K562 (cell line): ENCODE data around the gene ELK4. TPM values are rescaled to one million over a fixed set of nuclear protein-coding genes. Genes with fewer than 3 reads are reported as not detected.
A peak's percentile ranks its signal among the peaks of the same experiment; 100 is the strongest.

Experiments
- FOXP1 ChIP-seq: sonication (generic); formaldehyde crosslinking; IDR thresholded peaks from 2 replicates; pipeline ENCODE4 v1.8.0; 2022; ENCODE audit warnings: mild to moderate bottlenecking, missing genetic modification reagents
- GATAD2B ChIP-seq: fragments of 450-650 bp; IDR thresholded peaks from 2 replicates; pipeline ENCODE4 v1.6.1; 2017; ENCODE audit warnings: mild to moderate bottlenecking, borderline replicate concordance
- RHOXF2B ChIP-seq: fragments of 250-450 bp; sonication (Bioruptor Pico); conservative IDR thresholded peaks from 2 replicates; pipeline ENCODE4 v1.5.1; 2021
- SIRT6 ChIP-seq: IDR thresholded peaks from one replicate; pipeline ENCODE4 v1.6.1; 2012; ENCODE audit warnings: low read depth, mild to moderate bottlenecking, control low read depth, inconsistent platforms, low read length, moderate library complexity
- XRCC5 ChIP-seq: fragments of 200-400 bp; formaldehyde crosslinking; IDR thresholded peaks from 2 replicates; pipeline ENCODE4 v1.6.1; 2017; ENCODE audit warnings: low read depth, mild to moderate bottlenecking, low read length
- ZBTB7A ChIP-seq: IDR thresholded peaks from 2 replicates; pipeline ENCODE4 v1.6.1; 2011; ENCODE audit warnings: low read depth, mild to moderate bottlenecking, low read length, moderate library complexity, borderline replicate concordance; ENCODE audit not compliant: control insufficient read depth
- ZNF212 ChIP-seq: fragments of 450-650 bp; formaldehyde crosslinking; IDR thresholded peaks from 2 replicates; pipeline ENCODE4 v1.4.0; 2020; ENCODE audit warnings: mild to moderate bottlenecking
- ZNF263 ChIP-seq: sonication (generic); formaldehyde crosslinking; IDR thresholded peaks from 2 replicates; pipeline ENCODE4 v1.8.0; 2022; ENCODE audit warnings: mild to moderate bottlenecking, missing genetic modification reagents, borderline replicate concordance
- ZNF384 ChIP-seq: IDR thresholded peaks from 2 replicates; pipeline ENCODE4 v1.6.1; 2012; ENCODE audit warnings: low read depth, low read length, improper control_type of control experiment
- polyA plus RNA-seq, 8 experiments: library from polyadenylated mRNA; depleted of rRNA in 4 of 8; stranded (reverse) in 5 of 8; unstranded in 3 of 8; fragments of >200 nt; fragmentation: Nextera tagmentation in 2 of 8; fragmentation: Illumina TruSeq in 1 of 8; extraction: Ambion mirVana in 2 of 8; extraction: Trizol in 1 of 8; gene quantifications; 2 replicates each; pipeline versions ENCODE4 v1.2.1 to v1.2.3, GENCODE V29; 2011 to 2014; ENCODE audit warnings: inconsistent platforms in 1 of 8, missing spikeins in 1 of 8
- total RNA-seq, 7 experiments: library from RNA; depleted of rRNA in 6 of 7; stranded (reverse); fragments of >200 nt in 6 of 7; fragmentation: Illumina TruSeq in 2 of 7; extraction: Trizol in 2 of 7; gene quantifications; 2 replicates each; pipeline versions ENCODE4 v1.2.1 to v1.2.3, GENCODE V29; 2011 to 2021; ENCODE audit warnings: low replicate concordance in 1 of 7
- TF ChIP-seq, protein P1 (sequence below): sonication (generic); formaldehyde crosslinking; IDR thresholded peaks from 2 replicates; pipeline ENCODE4 v1.8.0; 2022; ENCODE audit warnings: mild to moderate bottlenecking, missing genetic modification reagents, borderline replicate concordance
- TF ChIP-seq, protein P2 (sequence below), 3 experiments: fragments of 200-800 bp in 1 of 3; sonication (Bioruptor generic) in 1 of 3; sonication (generic) in 1 of 3; formaldehyde crosslinking in 1 of 3; IDR thresholded peaks; 2 replicates each; pipeline versions ENCODE4 v1.6.1 to v1.8.0; 2016 to 2022; ENCODE audit warnings: mild to moderate bottlenecking in 2 of 3, missing compliant biosample characterization in 2 of 3, missing genetic modification characterization in 2 of 3, missing genetic modification reagents in 1 of 3
- TF ChIP-seq, protein P3 (sequence below): sonication (generic); formaldehyde crosslinking; IDR thresholded peaks from 2 replicates; pipeline ENCODE4 v1.8.1; 2023; ENCODE audit warnings: mild to moderate bottlenecking, missing genetic modification reagents
- TF ChIP-seq, protein P4 (sequence below), 2 experiments: fragments of 450-650 bp; IDR thresholded peaks; 2 replicates each; pipeline ENCODE4 v1.6.1; 2018; ENCODE audit warnings: mild to moderate bottlenecking in 2 of 2, low read depth in 1 of 2; ENCODE audit not compliant: partially characterized antibody in 2 of 2

Gene ELK4
- total and polyA plus RNA-seq, 9 of the 15 experiments (the other 6 are each of a cell fraction or from before 2014, with no cell fraction given) = 2.0 to 21.7 (median 9.2) TPM

DNA sequence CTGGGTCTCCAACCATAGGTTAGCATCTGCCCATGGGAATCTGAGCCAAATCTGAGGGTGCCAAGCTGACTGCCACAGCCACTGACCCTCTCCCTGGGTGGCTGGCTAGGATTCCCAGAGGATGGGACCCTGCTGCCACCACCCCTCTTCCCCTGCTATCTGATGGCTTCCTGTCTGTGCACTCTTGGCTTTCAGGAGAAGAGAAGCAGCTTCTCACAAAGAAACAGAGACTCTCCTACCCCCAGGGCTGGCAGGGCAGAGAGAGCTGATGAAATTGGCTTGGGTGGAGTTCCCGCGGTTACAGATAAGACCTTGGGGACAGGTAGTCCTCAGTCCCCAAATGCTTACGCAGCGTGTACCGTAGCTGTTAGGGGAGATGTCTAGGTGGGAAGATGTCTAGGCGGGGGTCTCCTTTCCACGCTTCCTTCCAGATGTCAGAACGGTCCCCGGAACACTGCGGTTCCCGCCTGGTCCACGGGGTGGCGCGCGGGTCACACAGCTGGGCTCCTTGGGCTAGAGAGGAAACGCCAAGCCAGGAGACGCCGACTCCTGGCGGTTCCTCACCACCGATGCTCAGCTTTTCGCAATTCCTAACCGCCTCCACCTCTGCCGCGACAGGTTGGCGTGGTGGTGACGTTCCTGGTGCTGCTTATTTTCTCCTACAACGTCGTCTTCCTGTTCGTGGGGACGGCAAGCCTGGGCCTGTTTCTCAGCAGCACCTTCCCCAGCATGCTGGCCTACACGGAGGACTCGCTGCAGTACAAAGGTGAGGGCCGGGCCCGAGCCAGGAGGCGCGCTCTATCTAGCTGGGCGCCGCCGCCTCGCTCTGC lies 40.1 kb downstream of the ELK4 start (continued):
- no peak for TF ChIP-seq FOXP1 (CRISPR knock-in tag)
- 0 out of 2 replicates have a peak, but pooled peaks have one; percentile 60 for TF ChIP-seq RHOXF2B (CRISPR knock-in tag)
- TF ChIP-seq, protein P1, sequence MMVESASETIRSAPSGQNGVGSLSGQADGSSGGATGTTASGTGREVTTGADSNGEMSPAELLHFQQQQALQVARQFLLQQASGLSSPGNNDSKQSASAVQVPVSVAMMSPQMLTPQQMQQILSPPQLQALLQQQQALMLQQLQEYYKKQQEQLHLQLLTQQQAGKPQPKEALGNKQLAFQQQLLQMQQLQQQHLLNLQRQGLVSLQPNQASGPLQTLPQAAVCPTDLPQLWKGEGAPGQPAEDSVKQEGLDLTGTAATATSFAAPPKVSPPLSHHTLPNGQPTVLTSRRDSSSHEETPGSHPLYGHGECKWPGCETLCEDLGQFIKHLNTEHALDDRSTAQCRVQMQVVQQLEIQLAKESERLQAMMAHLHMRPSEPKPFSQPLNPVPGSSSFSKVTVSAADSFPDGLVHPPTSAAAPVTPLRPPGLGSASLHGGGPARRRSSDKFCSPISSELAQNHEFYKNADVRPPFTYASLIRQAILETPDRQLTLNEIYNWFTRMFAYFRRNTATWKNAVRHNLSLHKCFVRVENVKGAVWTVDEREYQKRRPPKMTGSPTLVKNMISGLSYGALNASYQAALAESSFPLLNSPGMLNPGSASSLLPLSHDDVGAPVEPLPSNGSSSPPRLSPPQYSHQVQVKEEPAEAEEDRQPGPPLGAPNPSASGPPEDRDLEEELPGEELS (CRISPR knock-in tag) = 0 out of 2 replicates have a peak, but pooled peaks have one; percentile 43
- TF ChIP-seq, protein P2, sequence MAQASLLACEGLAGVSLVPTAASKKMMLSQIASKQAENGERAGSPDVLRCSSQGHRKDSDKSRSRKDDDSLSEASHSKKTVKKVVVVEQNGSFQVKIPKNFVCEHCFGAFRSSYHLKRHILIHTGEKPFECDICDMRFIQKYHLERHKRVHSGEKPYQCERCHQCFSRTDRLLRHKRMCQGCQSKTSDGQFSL (CRISPR knock-in tag; IDR thresholded peaks at IDR 0.05) = 0 out of 2 replicates have a peak, but pooled peaks have one; percentile 67
- TF ChIP-seq, protein P2 (tag; IDR thresholded peaks at IDR 0.05) = no peak
- peak; percentile 43; the same call in 1 of the 2 replicates for TF ChIP-seq ZNF263 (CRISPR knock-in tag)
- TF ChIP-seq SIRT6 = no peak
- TF ChIP-seq GATAD2B = no peak; the same call in 1 of the 2 replicates
- TF ChIP-seq ZNF384 = 0 out of 2 replicates have a peak, but pooled peaks have one; percentile 5
- TF ChIP-seq XRCC5 = peak; percentile 75; the same call in 1 of the 2 replicates
- TF ChIP-seq, protein P3, sequence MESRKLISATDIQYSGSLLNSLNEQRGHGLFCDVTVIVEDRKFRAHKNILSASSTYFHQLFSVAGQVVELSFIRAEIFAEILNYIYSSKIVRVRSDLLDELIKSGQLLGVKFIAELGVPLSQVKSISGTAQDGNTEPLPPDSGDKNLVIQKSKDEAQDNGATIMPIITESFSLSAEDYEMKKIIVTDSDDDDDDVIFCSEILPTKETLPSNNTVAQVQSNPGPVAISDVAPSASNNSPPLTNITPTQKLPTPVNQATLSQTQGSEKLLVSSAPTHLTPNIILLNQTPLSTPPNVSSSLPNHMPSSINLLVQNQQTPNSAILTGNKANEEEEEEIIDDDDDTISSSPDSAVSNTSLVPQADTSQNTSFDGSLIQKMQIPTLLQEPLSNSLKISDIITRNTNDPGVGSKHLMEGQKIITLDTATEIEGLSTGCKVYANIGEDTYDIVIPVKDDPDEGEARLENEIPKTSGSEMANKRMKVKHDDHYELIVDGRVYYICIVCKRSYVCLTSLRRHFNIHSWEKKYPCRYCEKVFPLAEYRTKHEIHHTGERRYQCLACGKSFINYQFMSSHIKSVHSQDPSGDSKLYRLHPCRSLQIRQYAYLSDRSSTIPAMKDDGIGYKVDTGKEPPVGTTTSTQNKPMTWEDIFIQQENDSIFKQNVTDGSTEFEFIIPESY (CRISPR knock-in tag) = peak; percentile 64
- TF ChIP-seq ZBTB7A = peak; percentile 71; the same call in 1 of the 2 replicates
- no peak for TF ChIP-seq ZNF212 (CRISPR knock-in tag)
- TF ChIP-seq, protein P4, sequence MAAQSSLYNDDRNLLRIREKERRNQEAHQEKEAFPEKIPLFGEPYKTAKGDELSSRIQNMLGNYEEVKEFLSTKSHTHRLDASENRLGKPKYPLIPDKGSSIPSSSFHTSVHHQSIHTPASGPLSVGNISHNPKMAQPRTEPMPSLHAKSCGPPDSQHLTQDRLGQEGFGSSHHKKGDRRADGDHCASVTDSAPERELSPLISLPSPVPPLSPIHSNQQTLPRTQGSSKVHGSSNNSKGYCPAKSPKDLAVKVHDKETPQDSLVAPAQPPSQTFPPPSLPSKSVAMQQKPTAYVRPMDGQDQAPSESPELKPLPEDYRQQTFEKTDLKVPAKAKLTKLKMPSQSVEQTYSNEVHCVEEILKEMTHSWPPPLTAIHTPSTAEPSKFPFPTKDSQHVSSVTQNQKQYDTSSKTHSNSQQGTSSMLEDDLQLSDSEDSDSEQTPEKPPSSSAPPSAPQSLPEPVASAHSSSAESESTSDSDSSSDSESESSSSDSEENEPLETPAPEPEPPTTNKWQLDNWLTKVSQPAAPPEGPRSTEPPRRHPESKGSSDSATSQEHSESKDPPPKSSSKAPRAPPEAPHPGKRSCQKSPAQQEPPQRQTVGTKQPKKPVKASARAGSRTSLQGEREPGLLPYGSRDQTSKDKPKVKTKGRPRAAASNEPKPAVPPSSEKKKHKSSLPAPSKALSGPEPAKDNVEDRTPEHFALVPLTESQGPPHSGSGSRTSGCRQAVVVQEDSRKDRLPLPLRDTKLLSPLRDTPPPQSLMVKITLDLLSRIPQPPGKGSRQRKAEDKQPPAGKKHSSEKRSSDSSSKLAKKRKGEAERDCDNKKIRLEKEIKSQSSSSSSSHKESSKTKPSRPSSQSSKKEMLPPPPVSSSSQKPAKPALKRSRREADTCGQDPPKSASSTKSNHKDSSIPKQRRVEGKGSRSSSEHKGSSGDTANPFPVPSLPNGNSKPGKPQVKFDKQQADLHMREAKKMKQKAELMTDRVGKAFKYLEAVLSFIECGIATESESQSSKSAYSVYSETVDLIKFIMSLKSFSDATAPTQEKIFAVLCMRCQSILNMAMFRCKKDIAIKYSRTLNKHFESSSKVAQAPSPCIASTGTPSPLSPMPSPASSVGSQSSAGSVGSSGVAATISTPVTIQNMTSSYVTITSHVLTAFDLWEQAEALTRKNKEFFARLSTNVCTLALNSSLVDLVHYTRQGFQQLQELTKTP (IDR thresholded peaks at IDR 0.05; ENCODE audit: low read depth in 1 of 2, partially characterized antibody in 2 of 2) = no peak
